ENCODE results near the gene RASD1.

Gene RASD1

GRCh38 chr17:17496189-17497064, at the start of gene RASD1:
TSS of gene RASD1 (minus strand) at chr17:17496395. CDS start at chr17:17496181, 214 bp downstream.
- DNase-seq: peak; percentile 79

GRCh38 chr17:17545984-17546383, 49.8 kb upstream of the RASD1 start:
- no peak for DNase-seq

- DNase-seq: no peak
Measured at GRCh38 chr17:17545031-17545820, 49.0 kb upstream of the RASD1 start.

GRCh38 chr17:17542906-17543635, 46.9 kb upstream of the RASD1 start:
- no peak for DNase-seq

GRCh38 chr17:17541640-17542001, 45.4 kb upstream of the RASD1 start:
- DNase-seq: no peak

GRCh38 chr17:17540935-17541639, 44.9 kb upstream of the RASD1 start:
- DNase-seq: no peak

- DNase-seq: no peak
Measured at GRCh38 chr17:17540278-17540906, 44.2 kb upstream of the RASD1 start.

GRCh38 chr17:17539591-17539990, 43.4 kb upstream of the RASD1 start:
- no peak for DNase-seq

- DNase-seq: no peak
Measured at GRCh38 chr17:17538417-17539391, 42.5 kb upstream of the RASD1 start.

- no peak for DNase-seq
Measured at GRCh38 chr17:17537311-17538099, 41.3 kb upstream of the RASD1 start.

GRCh38 chr17:17536702-17537101, 40.5 kb upstream of the RASD1 start:
- no peak for DNase-seq

GRCh38 chr17:17535957-17536356, 39.8 kb upstream of the RASD1 start:
- DNase-seq: no peak

- DNase-seq: no peak
Measured at GRCh38 chr17:17533901-17534441, 37.8 kb upstream of the RASD1 start.

GRCh38 chr17:17532991-17533390, 36.8 kb upstream of the RASD1 start:
- DNase-seq: peak; percentile 4

GRCh38 chr17:17531156-17531555, 35.0 kb upstream of the RASD1 start:
- no peak for DNase-seq

GRCh38 chr17:17528696-17529652, 32.8 kb upstream of the RASD1 start:
- DNase-seq: no peak

GRCh38 chr17:17527956-17528500, 31.8 kb upstream of the RASD1 start:
- no peak for DNase-seq

- no peak for DNase-seq
Measured at GRCh38 chr17:17527534-17527933, 31.3 kb upstream of the RASD1 start.
